ENCODE data around the gene ZP4.

DNA sequence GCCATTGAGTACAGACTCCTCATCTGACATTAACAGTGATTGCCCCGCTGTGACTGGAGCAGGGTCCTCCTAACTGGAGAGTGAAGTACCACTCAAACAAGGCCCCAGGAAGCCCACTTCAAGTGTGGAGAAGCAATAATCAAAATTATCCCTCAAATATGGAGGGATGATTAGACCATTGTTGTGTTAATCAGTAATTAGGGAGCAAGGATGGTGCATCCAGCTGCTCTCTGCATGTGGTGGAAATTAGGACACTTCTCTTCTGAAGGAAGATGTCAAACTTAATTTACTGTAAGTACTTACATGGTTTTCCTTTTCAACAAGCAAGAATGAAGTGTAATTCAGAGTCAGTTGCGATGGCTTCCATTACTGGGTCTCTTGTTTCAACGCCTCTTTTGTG is 3.4 kb upstream of the ZP4 start:
- TF ChIP-seq, protein P1, sequence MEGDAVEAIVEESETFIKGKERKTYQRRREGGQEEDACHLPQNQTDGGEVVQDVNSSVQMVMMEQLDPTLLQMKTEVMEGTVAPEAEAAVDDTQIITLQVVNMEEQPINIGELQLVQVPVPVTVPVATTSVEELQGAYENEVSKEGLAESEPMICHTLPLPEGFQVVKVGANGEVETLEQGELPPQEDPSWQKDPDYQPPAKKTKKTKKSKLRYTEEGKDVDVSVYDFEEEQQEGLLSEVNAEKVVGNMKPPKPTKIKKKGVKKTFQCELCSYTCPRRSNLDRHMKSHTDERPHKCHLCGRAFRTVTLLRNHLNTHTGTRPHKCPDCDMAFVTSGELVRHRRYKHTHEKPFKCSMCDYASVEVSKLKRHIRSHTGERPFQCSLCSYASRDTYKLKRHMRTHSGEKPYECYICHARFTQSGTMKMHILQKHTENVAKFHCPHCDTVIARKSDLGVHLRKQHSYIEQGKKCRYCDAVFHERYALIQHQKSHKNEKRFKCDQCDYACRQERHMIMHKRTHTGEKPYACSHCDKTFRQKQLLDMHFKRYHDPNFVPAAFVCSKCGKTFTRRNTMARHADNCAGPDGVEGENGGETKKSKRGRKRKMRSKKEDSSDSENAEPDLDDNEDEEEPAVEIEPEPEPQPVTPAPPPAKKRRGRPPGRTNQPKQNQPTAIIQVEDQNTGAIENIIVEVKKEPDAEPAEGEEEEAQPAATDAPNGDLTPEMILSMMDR (IDR thresholded peaks at IDR 0.05) = no peak
- no peak for TF ChIP-seq POLR2A (IDR thresholded peaks at IDR 0.05)
